Measurements from ENCODE around the gene CBLL1. TPM values are rescaled to one million over a fixed set of nuclear protein-coding genes. Genes with fewer than 3 reads are reported as not detected.

The CBLL1 gene
- total and polyA plus RNA-seq, 2 of the 4 experiments (the other 2 are of a cell fraction), result 15.6 to 19.0 TPM

GRCh38 chr7:107767391-107767790 is 23.4 kb downstream of the CBLL1 start:
- Histone ChIP-seq H3K14ac (replicated peaks; ENCODE audit: low read depth, low read length) (no peak overlapping the region), H2AFZ (replicated peaks; ENCODE audit: low read length, poor library complexity) (no peak overlapping the region), H4K8ac (ENCODE audit: low read depth in 2 of 2, low read length in 2 of 2) (no peak overlapping the region), H3K4ac (ENCODE audit: low read depth, low read length) (no peak overlapping the region), H3K9ac (ENCODE audit: low read depth, low read length) (no peak overlapping the region), H4K5ac (ENCODE audit: low read depth, low read length) (no peak overlapping the region), H2AK5ac (ENCODE audit: low read depth, low read length) (no peak overlapping the region), H3K23ac (ENCODE audit: low read depth, low read length) (no peak overlapping the region), H3K27me3 (ENCODE audit: control insufficient read depth, insufficient read depth, low read length) (peaks cover 1% of the 10 kb centered on the region; the same call in 1 of the 2 replicates), H3K18ac (ENCODE audit: low read depth, low read length) (no peak overlapping the region), H3K36me3 (ENCODE audit: control insufficient read depth, insufficient read depth, low read length) (no peaks in the 10 kb centered on the region), H3K9me1 (ENCODE audit: insufficient read depth, low read length) (no peaks in the 10 kb centered on the region), H3K27ac (ENCODE audit: insufficient read depth, low read length) (no peak overlapping the region), H3K9me3 (ENCODE audit: control insufficient read depth, insufficient read depth, low read length) (no peaks in the 10 kb centered on the region), H3K56ac (ENCODE audit: extremely low read depth, insufficient read depth, low read length) (no peak overlapping the region), H3K79me1 (ENCODE audit: low read depth in 1 of 2, low read length in 2 of 2) (no peaks in the 10 kb centered on the region), H3K4me1 (ENCODE audit: control insufficient read depth, insufficient read depth, low read length) (no peaks in the 10 kb centered on the region), H4K20me1 (ENCODE audit: insufficient read depth, low read length) (no peaks in the 10 kb centered on the region), H4K91ac (ENCODE audit: insufficient read depth, low read depth, low read length) (no peak overlapping the region), H2AK9ac (replicated peaks; ENCODE audit: low read depth, low read length, poor library complexity) (no peak overlapping the region), H3K4me3 (ENCODE audit: insufficient read depth, low read depth, low read length) (no peak overlapping the region), H2BK5ac (ENCODE audit: low read depth, low read length, poor library complexity, severe bottlenecking) (no peak overlapping the region), H2BK120ac (ENCODE audit: low read depth, low read length) (no peak overlapping the region), H2BK20ac (ENCODE audit: low read depth, low read length) (no peak overlapping the region), H2BK15ac (ENCODE audit: low read depth, low read length) (no peak overlapping the region), H3K4me2 (ENCODE audit: low read depth, low read length) (no peak overlapping the region)
- no CpG with 5 or more reads among the region's 2 CpGs for WGBS, 2 experiments (ENCODE audit: extremely low coverage in 2 of 2, insufficient read length in 1 of 2)
- ATAC-seq (ENCODE audit: low read depth) (no peak), DNase-seq (no peak)
- dilution Hi-C loops (cut with HindIII; ENCODE audit: low sequenced_read_pairs, unreplicated experiment), result no loop called here
- no TSS peak for BruUV-seq (replicated peaks)
- POLR2A ChIA-PET (ENCODE audit: unreplicated experiment), result no interaction called here
- in situ Hi-C loops (cut with MboI; ENCODE audit: low sequenced_read_pairs), result no loop called here
- CTCF ChIA-PET, result no interaction called here
- intact Hi-C loops (cut with micrococcal nuclease), result no loop called here
- TF ChIP-seq CEBPB (IDR thresholded peaks at IDR 0.05; ENCODE audit: low read depth, low read length) (peak; percentile 69), CTCF (conservative IDR thresholded peaks at IDR 0.05; ENCODE audit: low read depth, low read length) (no peak)

All from IMR-90 (cell line).